Measurements from ENCODE around the gene CDC5L.

CDC5L gene

GRCh38 chr6:44495036-44495901, 107.8 kb downstream of the CDC5L start:
- FAIRE-seq (peak; percentile 59), DNase-seq (ENCODE audit: low spot score) (no peak)

- no peak for FAIRE-seq
- no peak for DNase-seq (ENCODE audit: low spot score)
These were observed 109.3 kb downstream of the CDC5L start for GRCh38 chr6:44496665-44497369.

GRCh38 chr6:44497807-44498206, 110.3 kb downstream of the CDC5L start:
- no peak for FAIRE-seq
- no peak for DNase-seq (ENCODE audit: low spot score)

- FAIRE-seq (no peak), DNase-seq (ENCODE audit: low spot score) (no peak)
These were observed 110.9 kb downstream of the CDC5L start for GRCh38 chr6:44498436-44498835.

GRCh38 chr6:44499609-44500008, 112.1 kb downstream of the CDC5L start:
- DNase-seq (ENCODE audit: low spot score): no peak
- FAIRE-seq: no peak
